ENCODE data around the gene BBOF1. TPM values are rescaled to one million over a fixed set of nuclear protein-coding genes. Genes with fewer than 3 reads are reported as not detected.

Gene BBOF1
- total and polyA plus RNA-seq, 9 of the 15 experiments (the other 6 are each of a cell fraction or from before 2014, with no cell fraction given), result 1.3 to 4.9 (median 4.2) TPM

DNA sequence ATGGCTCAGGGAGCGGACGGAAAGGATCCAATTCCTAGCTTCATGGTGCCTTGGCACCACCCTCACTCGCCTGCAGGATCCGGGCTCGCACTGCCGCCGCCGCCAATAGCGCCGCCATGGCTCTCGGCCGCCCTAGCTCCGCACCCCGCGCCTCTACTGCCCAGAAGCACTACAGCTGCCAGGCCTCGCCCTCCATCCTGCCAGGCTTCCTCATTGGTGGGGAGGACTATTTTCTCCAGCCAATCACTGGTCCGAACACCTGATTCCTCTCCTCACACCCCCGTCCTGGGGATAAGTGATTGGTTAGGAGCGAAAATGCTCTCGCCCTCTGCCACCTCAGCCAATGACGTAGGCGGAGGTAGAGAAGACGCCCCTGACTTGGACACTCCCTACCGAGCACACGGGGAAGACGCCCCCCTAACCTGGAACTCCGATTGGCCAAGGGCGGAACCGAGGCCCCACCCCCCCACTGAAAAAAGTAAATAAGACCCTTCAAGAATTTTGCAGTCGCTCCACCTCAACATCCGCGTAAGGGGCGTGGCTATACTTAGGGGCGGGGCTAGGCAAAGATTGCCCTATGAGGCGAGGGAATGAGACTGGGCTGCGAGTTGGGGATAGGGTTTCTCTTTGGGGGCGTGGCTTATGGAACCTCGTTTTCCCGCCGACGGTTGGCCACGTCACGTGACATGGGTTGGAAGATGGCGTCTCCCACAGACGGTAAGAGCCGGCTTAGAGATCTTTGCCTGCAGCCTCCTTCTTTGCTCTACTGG, 65.3 kb downstream of the BBOF1 start, which contains the start of the genes ALDH6A1 and LIN52 (continued):
- TF ChIP-seq, protein P1, sequence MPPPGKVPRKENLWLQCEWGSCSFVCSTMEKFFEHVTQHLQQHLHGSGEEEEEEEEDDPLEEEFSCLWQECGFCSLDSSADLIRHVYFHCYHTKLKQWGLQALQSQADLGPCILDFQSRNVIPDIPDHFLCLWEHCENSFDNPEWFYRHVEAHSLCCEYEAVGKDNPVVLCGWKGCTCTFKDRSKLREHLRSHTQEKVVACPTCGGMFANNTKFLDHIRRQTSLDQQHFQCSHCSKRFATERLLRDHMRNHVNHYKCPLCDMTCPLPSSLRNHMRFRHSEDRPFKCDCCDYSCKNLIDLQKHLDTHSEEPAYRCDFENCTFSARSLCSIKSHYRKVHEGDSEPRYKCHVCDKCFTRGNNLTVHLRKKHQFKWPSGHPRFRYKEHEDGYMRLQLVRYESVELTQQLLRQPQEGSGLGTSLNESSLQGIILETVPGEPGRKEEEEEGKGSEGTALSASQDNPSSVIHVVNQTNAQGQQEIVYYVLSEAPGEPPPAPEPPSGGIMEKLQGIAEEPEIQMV (tag; conservative IDR thresholded peaks at IDR 0.05; ENCODE audit: low read depth), result no peak
- TF ChIP-seq TCFL5 (CRISPR knock-in tag; conservative IDR thresholded peaks at IDR 0.05), result no peak
- TF ChIP-seq, protein P2, sequence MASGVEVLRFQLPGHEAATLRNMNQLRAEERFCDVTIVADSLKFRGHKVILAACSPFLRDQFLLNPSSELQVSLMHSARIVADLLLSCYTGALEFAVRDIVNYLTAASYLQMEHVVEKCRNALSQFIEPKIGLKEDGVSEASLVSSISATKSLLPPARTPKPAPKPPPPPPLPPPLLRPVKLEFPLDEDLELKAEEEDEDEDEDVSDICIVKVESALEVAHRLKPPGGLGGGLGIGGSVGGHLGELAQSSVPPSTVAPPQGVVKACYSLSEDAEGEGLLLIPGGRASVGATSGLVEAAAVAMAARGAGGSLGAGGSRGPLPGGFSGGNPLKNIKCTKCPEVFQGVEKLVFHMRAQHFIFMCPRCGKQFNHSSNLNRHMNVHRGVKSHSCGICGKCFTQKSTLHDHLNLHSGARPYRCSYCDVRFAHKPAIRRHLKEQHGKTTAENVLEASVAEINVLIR (CRISPR knock-in tag; IDR thresholded peaks at IDR 0.05), result no peak; the same call in 1 of the 2 replicates
- TF ChIP-seq NRF1 (conservative IDR thresholded peaks at IDR 0.05 in 1 of 2, IDR thresholded peaks at IDR 0.05 in 1 of 2), result peak; percentile 65 to 71
- TF ChIP-seq, protein P3, sequence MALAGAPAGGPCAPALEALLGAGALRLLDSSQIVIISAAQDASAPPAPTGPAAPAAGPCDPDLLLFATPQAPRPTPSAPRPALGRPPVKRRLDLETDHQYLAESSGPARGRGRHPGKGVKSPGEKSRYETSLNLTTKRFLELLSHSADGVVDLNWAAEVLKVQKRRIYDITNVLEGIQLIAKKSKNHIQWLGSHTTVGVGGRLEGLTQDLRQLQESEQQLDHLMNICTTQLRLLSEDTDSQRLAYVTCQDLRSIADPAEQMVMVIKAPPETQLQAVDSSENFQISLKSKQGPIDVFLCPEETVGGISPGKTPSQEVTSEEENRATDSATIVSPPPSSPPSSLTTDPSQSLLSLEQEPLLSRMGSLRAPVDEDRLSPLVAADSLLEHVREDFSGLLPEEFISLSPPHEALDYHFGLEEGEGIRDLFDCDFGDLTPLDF (CRISPR knock-in tag; IDR thresholded peaks at IDR 0.05), result peak; percentile 95
- TF ChIP-seq, protein P4, sequence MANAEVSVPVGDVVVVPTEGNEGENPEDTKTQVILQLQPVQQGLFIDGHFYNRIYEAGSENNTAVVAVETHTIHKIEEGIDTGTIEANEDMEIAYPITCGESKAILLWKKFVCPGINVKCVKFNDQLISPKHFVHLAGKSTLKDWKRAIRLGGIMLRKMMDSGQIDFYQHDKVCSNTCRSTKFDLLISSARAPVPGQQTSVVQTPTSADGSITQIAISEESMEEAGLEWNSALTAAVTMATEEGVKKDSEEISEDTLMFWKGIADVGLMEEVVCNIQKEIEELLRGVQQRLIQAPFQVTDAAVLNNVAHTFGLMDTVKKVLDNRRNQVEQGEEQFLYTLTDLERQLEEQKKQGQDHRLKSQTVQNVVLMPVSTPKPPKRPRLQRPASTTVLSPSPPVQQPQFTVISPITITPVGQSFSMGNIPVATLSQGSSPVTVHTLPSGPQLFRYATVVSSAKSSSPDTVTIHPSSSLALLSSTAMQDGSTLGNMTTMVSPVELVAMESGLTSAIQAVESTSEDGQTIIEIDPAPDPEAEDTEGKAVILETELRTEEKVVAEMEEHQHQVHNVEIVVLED (CRISPR knock-in tag; IDR thresholded peaks at IDR 0.05), result no peak
- TF ChIP-seq ZSCAN32 (CRISPR knock-in tag; IDR thresholded peaks at IDR 0.05), result no peak
- TF ChIP-seq RCOR1 (IDR thresholded peaks at IDR 0.05; ENCODE audit: borderline replicate concordance in 1 of 2, low read depth in 2 of 2, low read length in 2 of 2), result no peak; a peak in 1 of 4 replicates
- TF ChIP-seq NFE2 (IDR thresholded peaks at IDR 0.05; ENCODE audit: low read depth), result no peak
- TF ChIP-seq, protein P5, sequence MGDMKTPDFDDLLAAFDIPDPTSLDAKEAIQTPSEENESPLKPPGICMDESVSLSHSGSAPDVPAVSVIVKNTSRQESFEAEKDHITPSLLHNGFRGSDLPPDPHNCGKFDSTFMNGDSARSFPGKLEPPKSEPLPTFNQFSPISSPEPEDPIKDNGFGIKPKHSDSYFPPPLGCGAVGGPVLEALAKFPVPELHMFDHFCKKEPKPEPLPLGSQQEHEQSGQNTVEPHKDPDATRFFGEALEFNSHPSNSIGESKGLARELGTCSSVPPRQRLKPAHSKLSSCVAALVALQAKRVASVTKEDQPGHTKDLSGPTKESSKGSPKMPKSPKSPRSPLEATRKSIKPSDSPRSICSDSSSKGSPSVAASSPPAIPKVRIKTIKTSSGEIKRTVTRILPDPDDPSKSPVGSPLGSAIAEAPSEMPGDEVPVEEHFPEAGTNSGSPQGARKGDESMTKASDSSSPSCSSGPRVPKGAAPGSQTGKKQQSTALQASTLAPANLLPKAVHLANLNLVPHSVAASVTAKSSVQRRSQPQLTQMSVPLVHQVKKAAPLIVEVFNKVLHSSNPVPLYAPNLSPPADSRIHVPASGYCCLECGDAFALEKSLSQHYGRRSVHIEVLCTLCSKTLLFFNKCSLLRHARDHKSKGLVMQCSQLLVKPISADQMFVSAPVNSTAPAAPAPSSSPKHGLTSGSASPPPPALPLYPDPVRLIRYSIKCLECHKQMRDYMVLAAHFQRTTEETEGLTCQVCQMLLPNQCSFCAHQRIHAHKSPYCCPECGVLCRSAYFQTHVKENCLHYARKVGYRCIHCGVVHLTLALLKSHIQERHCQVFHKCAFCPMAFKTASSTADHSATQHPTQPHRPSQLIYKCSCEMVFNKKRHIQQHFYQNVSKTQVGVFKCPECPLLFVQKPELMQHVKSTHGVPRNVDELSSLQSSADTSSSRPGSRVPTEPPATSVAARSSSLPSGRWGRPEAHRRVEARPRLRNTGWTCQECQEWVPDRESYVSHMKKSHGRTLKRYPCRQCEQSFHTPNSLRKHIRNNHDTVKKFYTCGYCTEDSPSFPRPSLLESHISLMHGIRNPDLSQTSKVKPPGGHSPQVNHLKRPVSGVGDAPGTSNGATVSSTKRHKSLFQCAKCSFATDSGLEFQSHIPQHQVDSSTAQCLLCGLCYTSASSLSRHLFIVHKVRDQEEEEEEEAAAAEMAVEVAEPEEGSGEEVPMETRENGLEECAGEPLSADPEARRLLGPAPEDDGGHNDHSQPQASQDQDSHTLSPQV (IDR thresholded peaks at IDR 0.05), result no peak
- peak; percentile 45 for TF ChIP-seq SP2 (IDR thresholded peaks at IDR 0.05; ENCODE audit: extremely low read depth, low read depth, low read length, poor library complexity, severe bottlenecking)

All from K562 (cell line).